ENCODE data around the gene CEP104. TPM values are rescaled to one million over a fixed set of nuclear protein-coding genes. Genes with fewer than 3 reads are reported as not detected.

Gene CEP104
- total and polyA plus RNA-seq, 10 of the 15 experiments (the other 5 are each of a cell fraction or from before 2014, with no cell fraction given), result 7.2 to 34.8 (median 19.3) TPM

DNA sequence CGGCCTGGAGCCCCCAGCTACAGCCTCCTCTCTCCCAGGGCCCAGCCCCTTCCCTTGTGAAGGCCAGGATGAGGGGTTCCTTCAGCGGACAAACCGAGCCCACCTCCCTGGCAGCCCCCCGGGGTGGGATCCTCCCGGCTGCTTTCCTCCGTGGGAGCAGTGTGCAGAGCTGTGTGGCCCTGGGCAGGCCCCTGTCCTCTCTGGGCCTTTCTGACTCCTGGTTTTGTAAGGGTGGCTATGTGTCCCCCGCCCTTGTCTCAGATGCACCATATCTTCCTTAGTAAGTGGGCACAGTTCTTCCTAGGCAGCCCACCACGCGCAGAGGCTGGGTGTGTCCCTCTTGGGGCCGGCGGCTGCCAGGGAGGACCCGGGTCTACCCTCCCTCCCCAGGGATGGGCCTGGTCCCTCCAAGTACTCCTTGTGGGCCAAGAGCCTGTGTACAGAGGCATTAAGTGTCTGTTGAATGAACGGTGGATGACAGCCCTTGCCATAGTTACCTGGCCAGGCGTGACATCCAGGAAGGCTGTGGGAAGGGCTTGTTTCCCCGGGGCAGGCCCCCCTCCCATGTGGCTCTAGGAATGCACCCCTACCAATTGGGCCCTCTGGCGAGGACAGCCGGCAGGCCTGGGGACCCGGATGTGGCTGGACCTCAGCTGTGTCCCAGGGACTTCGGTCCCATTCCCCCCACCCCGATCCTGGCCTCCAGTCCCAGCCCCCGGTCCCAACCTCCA lies 80.6 kb downstream of the CEP104 start:
- Histone ChIP-seq H3K4me2 (ENCODE audit: control insufficient read depth, insufficient read depth) (no peak overlapping the region), H3K4me1 (ENCODE audit: control insufficient read depth, insufficient read depth, low read length) (peaks cover 15% of the 10 kb centered on the region), H3K27ac (ENCODE audit: control insufficient read depth, insufficient read depth) (no peak overlapping the region), H3K27me3 (replicated peaks in 1 of 2; ENCODE audit: control insufficient read depth in 2 of 2, insufficient read depth in 2 of 2, low read length in 1 of 2) (no peaks in the 10 kb centered on the region), H4K20me1 (ENCODE audit: control insufficient read depth, insufficient read depth) (no peaks in the 10 kb centered on the region), H3K9ac (ENCODE audit: control insufficient read depth, insufficient read depth, low read length) (no peak overlapping the region), H3K79me2 (ENCODE audit: control insufficient read depth, insufficient read depth, low read length) (no peaks in the 10 kb centered on the region), H3K4me3 (no peak overlapping the region), H3K36me3 (ENCODE audit: control insufficient read depth in 2 of 2, insufficient read depth in 2 of 2, low read length in 1 of 2) (peaks cover 3 to 12% of the 10 kb centered on the region in 2 experiments; a peak in 3 of 4 replicates), H3K9me3 (replicated peaks; ENCODE audit: control insufficient read depth, insufficient read depth, low read length) (no peaks in the 10 kb centered on the region), H2AFZ (ENCODE audit: control insufficient read depth, low read depth, low read length) (no peak overlapping the region)
- ChIA-PET RAD21 (ENCODE audit: unreplicated experiment) (interaction anchor here (0.7 to 1.5 kb wide), 4 partner anchors 20 to 123 kb away, joined by 3 to 12 read pairs (median 4); partner anchors contain the start of genes C1orf174 and LRRC47), POLR2A (interaction anchor here (1.3 kb wide), 1 partner anchor 20 kb away, joined by 4 read pairs; the partner anchor contains the start of gene LRRC47), SMC1A (ENCODE audit: uncharacterized antibody, unreplicated experiment) (no interaction called here), CTCF (interaction anchor here (0.9 to 1.5 kb wide), 8 partner anchors 8 to 131 kb away, joined by 3 to 8 read pairs (median 4); partner anchors contain the start of gene LRRC47)
- intact Hi-C loops (cut with micrococcal nuclease; ENCODE audit: unreplicated experiment) (loop anchor here (1.0 kb wide), 1 partner anchor 25 kb away; no protein-coding TSS in a partner anchor), in situ Hi-C loops (cut with MboI) (no loop called here)
- no peak for ATAC-seq
- 77% methylated on average over 19 of the region's 21 CpGs for whole genome bisulfite sequencing (ENCODE audit: insufficient coverage, insufficient replicate concordance, low lambda C conversion rate, missing lambda C conversion rate)
- no peak for DNase-seq (ENCODE audit: low read depth, low spot score)
- BruUV-seq (replicated peaks), result no TSS peak
- no peak for FAIRE-seq
- TF ChIP-seq CREB1 (IDR thresholded peaks at IDR 0.05; ENCODE audit: low read depth) (no peak), NBN (IDR thresholded peaks at IDR 0.05) (no peak), BCL3 (IDR thresholded peaks at IDR 0.05; ENCODE audit: borderline replicate concordance, insufficient read depth, low read depth, low read length, poor library complexity, severe bottlenecking) (no peak), PAX5 (IDR thresholded peaks at IDR 0.05; ENCODE audit: borderline replicate concordance, low read depth, low read length) (no peak), KDM1A (IDR thresholded peaks at IDR 0.05; ENCODE audit: borderline replicate concordance) (no peak), NRF1 (conservative IDR thresholded peaks at IDR 0.05; ENCODE audit: low read depth, low read length) (no peak), MTA2 (IDR thresholded peaks at IDR 0.05; ENCODE audit: low read depth) (no peak)
- TF ChIP-seq, protein P1, sequence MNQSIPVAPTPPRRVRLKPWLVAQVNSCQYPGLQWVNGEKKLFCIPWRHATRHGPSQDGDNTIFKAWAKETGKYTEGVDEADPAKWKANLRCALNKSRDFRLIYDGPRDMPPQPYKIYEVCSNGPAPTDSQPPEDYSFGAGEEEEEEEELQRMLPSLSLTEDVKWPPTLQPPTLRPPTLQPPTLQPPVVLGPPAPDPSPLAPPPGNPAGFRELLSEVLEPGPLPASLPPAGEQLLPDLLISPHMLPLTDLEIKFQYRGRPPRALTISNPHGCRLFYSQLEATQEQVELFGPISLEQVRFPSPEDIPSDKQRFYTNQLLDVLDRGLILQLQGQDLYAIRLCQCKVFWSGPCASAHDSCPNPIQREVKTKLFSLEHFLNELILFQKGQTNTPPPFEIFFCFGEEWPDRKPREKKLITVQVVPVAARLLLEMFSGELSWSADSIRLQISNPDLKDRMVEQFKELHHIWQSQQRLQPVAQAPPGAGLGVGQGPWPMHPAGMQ (IDR thresholded peaks at IDR 0.05; ENCODE audit: borderline replicate concordance), result no peak
- TF ChIP-seq, protein P2, sequence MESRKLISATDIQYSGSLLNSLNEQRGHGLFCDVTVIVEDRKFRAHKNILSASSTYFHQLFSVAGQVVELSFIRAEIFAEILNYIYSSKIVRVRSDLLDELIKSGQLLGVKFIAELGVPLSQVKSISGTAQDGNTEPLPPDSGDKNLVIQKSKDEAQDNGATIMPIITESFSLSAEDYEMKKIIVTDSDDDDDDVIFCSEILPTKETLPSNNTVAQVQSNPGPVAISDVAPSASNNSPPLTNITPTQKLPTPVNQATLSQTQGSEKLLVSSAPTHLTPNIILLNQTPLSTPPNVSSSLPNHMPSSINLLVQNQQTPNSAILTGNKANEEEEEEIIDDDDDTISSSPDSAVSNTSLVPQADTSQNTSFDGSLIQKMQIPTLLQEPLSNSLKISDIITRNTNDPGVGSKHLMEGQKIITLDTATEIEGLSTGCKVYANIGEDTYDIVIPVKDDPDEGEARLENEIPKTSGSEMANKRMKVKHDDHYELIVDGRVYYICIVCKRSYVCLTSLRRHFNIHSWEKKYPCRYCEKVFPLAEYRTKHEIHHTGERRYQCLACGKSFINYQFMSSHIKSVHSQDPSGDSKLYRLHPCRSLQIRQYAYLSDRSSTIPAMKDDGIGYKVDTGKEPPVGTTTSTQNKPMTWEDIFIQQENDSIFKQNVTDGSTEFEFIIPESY (IDR thresholded peaks at IDR 0.05), result no peak
